ENCODE measurements around the gene BCL2L13.

DNA sequence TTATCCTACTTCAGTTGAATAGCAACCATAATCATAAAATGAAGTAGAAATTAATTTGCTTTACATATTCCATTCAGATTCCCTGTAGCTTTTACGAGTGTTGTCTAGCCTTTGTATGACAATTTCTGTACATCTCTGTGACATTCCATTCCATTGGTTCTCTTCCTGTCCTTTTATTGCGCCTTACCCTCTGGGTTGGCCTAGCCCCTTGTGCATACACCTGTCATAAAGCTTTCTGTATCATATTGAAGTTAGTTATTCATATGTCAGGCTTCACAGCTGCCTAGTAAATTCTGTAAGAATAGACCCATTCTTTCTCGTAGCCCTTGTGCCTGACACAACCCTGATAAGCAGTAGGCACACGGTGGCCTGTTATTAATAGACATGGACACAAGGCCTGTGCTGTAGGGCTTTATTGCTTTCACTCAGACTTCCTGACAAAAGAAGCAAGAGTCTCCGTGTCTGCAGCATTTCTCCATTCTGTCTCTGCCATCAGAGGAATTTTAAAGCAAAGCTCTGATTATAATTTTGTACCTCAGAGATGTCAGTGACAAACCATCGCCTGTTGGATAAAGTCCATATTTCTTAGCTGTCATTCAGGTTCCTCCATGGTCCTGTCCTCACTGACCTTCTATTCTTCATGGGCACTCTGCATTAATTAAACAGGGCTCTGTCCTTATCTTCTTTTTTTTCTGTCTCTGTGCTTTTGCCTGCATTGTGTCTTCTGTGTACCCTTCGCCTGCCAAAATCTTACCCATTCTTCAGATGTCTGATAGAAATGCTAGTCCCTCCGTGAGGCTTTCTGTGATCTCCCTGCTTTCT lies 86.3 kb downstream of the BCL2L13 start:
- TF ChIP-seq FOXM1 (IDR thresholded peaks at IDR 0.05; ENCODE audit: borderline replicate concordance) (no peak), TARDBP (IDR thresholded peaks at IDR 0.05) (no peak)

Measured in HEK293T (cell line).